Loucy (cell line): ENCODE measurements around the gene ADARB1.
A peak's percentile ranks its signal among the peaks of the same experiment; 100 is the strongest.

ENCODE experiments used
- H2AFZ ChIP-seq: fragments of 200-600 bp; sonication (generic); 2 replicates; pipeline ENCODE4 v1.6.0; 2016; ENCODE audit warnings: antibody characterized with exemption, mild to moderate bottlenecking, low read length, moderate library complexity
- H3F3A ChIP-seq: fragments of 200-600 bp; 2 replicates; pipeline ENCODE4 v1.6.0; 2016; ENCODE audit warnings: antibody characterized with exemption, low read depth, mild to moderate bottlenecking
- H3K27me3 ChIP-seq: fragments of 200-600 bp; sonication (generic); 2 replicates; pipeline ENCODE4 v1.6.1; 2014; ENCODE audit warnings: low read length, mild to moderate bottlenecking; ENCODE audit not compliant: insufficient read depth, poor library complexity, severe bottlenecking
- H3K36me3 ChIP-seq: fragments of 200-600 bp; sonication (generic); 2 replicates; pipeline ENCODE4 v1.6.1; 2016; ENCODE audit warnings: low read length; ENCODE audit not compliant: insufficient read depth
- H3K4me1 ChIP-seq: fragments of 200-600 bp; sonication (generic); 2 replicates; pipeline ENCODE4 v1.5.1; 2014; ENCODE audit warnings: low read length, mild to moderate bottlenecking; ENCODE audit not compliant: insufficient read depth, poor library complexity, severe bottlenecking
- H3K4me2 ChIP-seq: fragments of 200-600 bp; sonication (generic); 2 replicates; pipeline ENCODE4 v1.6.0; 2014; ENCODE audit warnings: antibody characterized with exemption, low read length, low read depth, mild to moderate bottlenecking; ENCODE audit not compliant: poor library complexity, severe bottlenecking
- H3K4me3 ChIP-seq: fragments of 200-600 bp; sonication (generic); 2 replicates; pipeline ENCODE4 v1.5.1; 2014; ENCODE audit warnings: low read length, mild to moderate bottlenecking, mixed read lengths; ENCODE audit not compliant: poor library complexity, severe bottlenecking
- H3K79me2 ChIP-seq: fragments of 200-600 bp; sonication (generic); 2 replicates; pipeline ENCODE4 v1.6.1; 2014; ENCODE audit warnings: low read length; ENCODE audit not compliant: insufficient read depth
- H3K9ac ChIP-seq: fragments of 200-600 bp; sonication (generic); 2 replicates; pipeline ENCODE4 v1.6.0; 2014; ENCODE audit warnings: mild to moderate bottlenecking, low read depth, low read length, moderate library complexity; ENCODE audit not compliant: poor library complexity, severe bottlenecking
- H3K9me2 ChIP-seq: fragments of 200-600 bp; sonication (generic); replicated peaks from 2 replicates; pipeline ENCODE4 v1.6.1; 2016; ENCODE audit warnings: low read depth, low read length, mixed read lengths
- H3K9me3 ChIP-seq: fragments of 200-600 bp; sonication (generic); 2 replicates; pipeline ENCODE4 v1.6.1; 2014; ENCODE audit warnings: mild to moderate bottlenecking, antibody characterized with exemption, low read length, low read depth; ENCODE audit not compliant: insufficient read depth
- H4K20me1 ChIP-seq: fragments of 200-600 bp; sonication (generic); 2 replicates; pipeline ENCODE4 v1.6.0; 2014; ENCODE audit warnings: antibody characterized with exemption, low read length, mild to moderate bottlenecking; ENCODE audit not compliant: insufficient read depth, poor library complexity, severe bottlenecking
- CTCF ChIP-seq: fragments of 200-600 bp; sonication (generic); conservative IDR thresholded peaks from 2 replicates; pipeline ENCODE4 v1.5.1; 2014; ENCODE audit warnings: mild to moderate bottlenecking, antibody characterized with exemption, low read length
- EZH2phosphoT487 ChIP-seq: fragments of 200-600 bp; IDR thresholded peaks from 2 replicates; pipeline ENCODE4 v1.6.1; 2018; ENCODE audit warnings: antibody characterized with exemption, mild to moderate bottlenecking, moderate library complexity, borderline replicate concordance

Gene ADARB1

GRCh38 chr21:45236481-45236880 is 162.1 kb downstream of the ADARB1 start:
- Histone ChIP-seq H3K4me2 (no peak overlapping the region), H3K9me3 (no peaks in the 10 kb centered on the region), H3F3A (no peaks in the 10 kb centered on the region), H3K27me3 (no peaks in the 10 kb centered on the region), H3K4me3 (no peak overlapping the region), H3K79me2 (no peaks in the 10 kb centered on the region), H3K36me3 (no peaks in the 10 kb centered on the region), H4K20me1 (no peaks in the 10 kb centered on the region), H3K9ac (no peak overlapping the region), H3K9me2 (no peaks in the 10 kb centered on the region), H3K4me1 (no peaks in the 10 kb centered on the region), H2AFZ (peak overlapping the region; percentile 52; the same call in 1 of the 2 replicates)
- TF ChIP-seq EZH2phosphoT487 = no peak
- TF ChIP-seq CTCF = peak; percentile 39

- H3K79me2 ChIP-seq = no peaks in the 10 kb centered on the region
- H3K9me2 ChIP-seq = no peaks in the 10 kb centered on the region
- no peaks in the 10 kb centered on the region for H3K9me3 ChIP-seq
- no peak overlapping the region for H3K9ac ChIP-seq
- no peaks in the 10 kb centered on the region for H4K20me1 ChIP-seq
- no peaks in the 10 kb centered on the region for H3F3A ChIP-seq
- H2AFZ ChIP-seq = no peak overlapping the region
- H3K4me2 ChIP-seq = no peak overlapping the region
- no peaks in the 10 kb centered on the region for H3K36me3 ChIP-seq
- no peak for TF ChIP-seq EZH2phosphoT487
- TF ChIP-seq CTCF = no peak
- no peak overlapping the region for H3K4me3 ChIP-seq
- H3K27me3 ChIP-seq = no peaks in the 10 kb centered on the region
- H3K4me1 ChIP-seq = peaks cover 5% of the 10 kb centered on the region
These were observed 163.0 kb downstream of the ADARB1 start for GRCh38 chr21:45237401-45237800.

- H2AFZ ChIP-seq = 0 out of 2 replicates have a peak overlapping the region, but pooled peaks have one; percentile 19
- H3K4me1 ChIP-seq = peaks cover 5% of the 10 kb centered on the region
- H3K4me2 ChIP-seq = no peak overlapping the region
- H3F3A ChIP-seq = no peaks in the 10 kb centered on the region
- no peaks in the 10 kb centered on the region for H3K79me2 ChIP-seq
- peaks cover 7% of the 10 kb centered on the region; the same call in 1 of the 2 replicates for H3K9me3 ChIP-seq
- no peak overlapping the region for H3K9ac ChIP-seq
- no peak for TF ChIP-seq CTCF
- no peak for TF ChIP-seq EZH2phosphoT487
- H4K20me1 ChIP-seq = no peaks in the 10 kb centered on the region
- H3K4me3 ChIP-seq = no peak overlapping the region
- H3K36me3 ChIP-seq = no peaks in the 10 kb centered on the region
- H3K27me3 ChIP-seq = no peaks in the 10 kb centered on the region
- no peaks in the 10 kb centered on the region for H3K9me2 ChIP-seq
These were observed 167.0 kb downstream of the ADARB1 start for GRCh38 chr21:45241357-45241756.
